Vagina (tissue), 2 donors: ENCODE measurements around the gene GRIP2. TPM values are rescaled to one million over a fixed set of nuclear protein-coding genes. Genes with fewer than 3 reads are reported as not detected.

Source experiments
- DNase-seq, 2 donors: peaks; one replicate each; pipeline ENCODE4 v3.0.0-alpha.2; 2017; ENCODE audit errors: extremely low spot score in 2 of 2
- H3K27ac ChIP-seq: fragments of 200-600 bp; sonication (generic); one replicate; pipeline ENCODE4 v1.5.1; 2019
- H3K27me3 ChIP-seq: fragments of 200-600 bp; sonication (generic); one replicate; pipeline ENCODE4 v1.5.1; 2019
- H3K36me3 ChIP-seq, 2 donors: fragments of 200-600 bp; sonication (generic); one replicate each; pipeline ENCODE4 v1.5.1; 2017 to 2019
- H3K4me1 ChIP-seq: fragments of 200-600 bp; sonication (generic); one replicate; pipeline ENCODE4 v1.5.1; 2019
- H3K4me3 ChIP-seq, 2 donors: fragments of 200-600 bp; sonication (generic); 1 replicate in 1 of 2; 2 replicates in 1 of 2; pipeline ENCODE4 v1.5.1; 2016 to 2019
- H3K9me3 ChIP-seq: fragments of 200-600 bp; sonication (generic); one replicate; pipeline ENCODE4 v1.5.1; 2019
- POLR2A ChIP-seq, 2 donors: fragments of 450-650 bp; IDR thresholded peaks; one replicate each; pipeline ENCODE4 v1.6.1; 2017; ENCODE audit warnings: antibody characterized with exemption in 2 of 2, mild to moderate bottlenecking in 2 of 2, moderate library complexity in 2 of 2
- POLR2AphosphoS5 ChIP-seq, 2 donors: sonication (generic); formaldehyde crosslinking; IDR thresholded peaks; one replicate each; pipeline ENCODE4 v1.9.0; 2017; ENCODE audit warnings: antibody characterized with exemption in 2 of 2, mild to moderate bottlenecking in 2 of 2, low read depth in 1 of 2; ENCODE audit not compliant: insufficient read depth in 1 of 2
- intact Hi-C: fragments of 100-400 bp; cut with DNase I; formaldehyde crosslinking; loops from one replicate; pipeline ENCODE4 v1.15.1; 2023
- total RNA-seq: library from RNA; depleted of rRNA; stranded (reverse); fragments of >200 nt; gene quantifications from one replicate; pipeline ENCODE4 v1.2.3, GENCODE V29; 2016
- TF ChIP-seq, protein P1 (sequence below), 3 experiments: fragments of 450-650 bp in 2 of 3; fragments of 200-600 bp in 1 of 3; sonication (generic) in 1 of 3; IDR thresholded peaks; one replicate each; pipeline ENCODE4 v1.5.1; 2017 to 2019; ENCODE audit warnings: antibody characterized with exemption in 3 of 3, mild to moderate bottlenecking in 2 of 3, moderate library complexity in 2 of 3

Gene GRIP2
- total RNA-seq, 1 donor from 2014 or later = 0.98 TPM

DNA sequence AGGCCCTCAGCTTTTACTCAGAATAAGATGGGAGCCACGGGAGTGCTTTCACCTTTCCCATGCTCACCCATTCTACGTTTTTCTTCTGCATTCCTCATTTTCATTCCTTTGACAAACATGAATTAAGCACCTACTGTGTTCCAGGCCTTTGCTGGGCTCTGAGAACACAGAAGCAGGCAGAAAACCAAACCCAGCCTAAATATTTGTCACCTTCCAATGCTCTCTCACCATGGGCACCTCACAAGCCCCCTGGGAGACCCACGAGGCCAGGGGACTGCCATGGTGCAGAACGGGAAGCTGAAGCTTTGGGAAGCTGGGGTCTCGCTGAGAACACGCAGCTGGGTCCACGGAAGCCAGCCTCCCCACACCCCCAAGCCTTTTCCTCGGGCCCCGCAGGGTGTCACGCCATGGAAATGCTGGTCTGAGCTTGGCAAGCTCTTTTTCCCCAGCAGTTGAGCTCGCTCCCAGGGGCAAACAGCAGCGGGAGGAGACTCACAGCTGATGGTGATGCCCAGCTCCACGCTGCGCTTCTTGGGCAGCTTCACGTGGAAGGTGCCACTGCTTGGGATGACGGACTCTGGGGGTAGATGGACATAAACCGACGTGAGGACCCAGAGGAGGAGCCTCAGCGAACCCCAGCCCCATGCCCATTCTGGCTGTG, 27.7 kb downstream of the GRIP2 start:
- Histone ChIP-seq H3K4me1 (peaks cover 8% of the 10 kb centered on the region), H3K36me3 (no peaks in the 10 kb centered on the region), H3K4me3 (no peak overlapping the region), H3K9me3 (no peaks in the 10 kb centered on the region), H3K27me3 (no peaks in the 10 kb centered on the region), H3K27ac (no peak overlapping the region)
- intact Hi-C loops = no loop called here
- DNase-seq = no peak
- TF ChIP-seq POLR2AphosphoS5 (IDR thresholded peaks at IDR 0.05; ENCODE audit: insufficient read depth in 1 of 2, low read depth in 1 of 2) (no peak), POLR2A (IDR thresholded peaks at IDR 0.05) (no peak)
- TF ChIP-seq, protein P1, sequence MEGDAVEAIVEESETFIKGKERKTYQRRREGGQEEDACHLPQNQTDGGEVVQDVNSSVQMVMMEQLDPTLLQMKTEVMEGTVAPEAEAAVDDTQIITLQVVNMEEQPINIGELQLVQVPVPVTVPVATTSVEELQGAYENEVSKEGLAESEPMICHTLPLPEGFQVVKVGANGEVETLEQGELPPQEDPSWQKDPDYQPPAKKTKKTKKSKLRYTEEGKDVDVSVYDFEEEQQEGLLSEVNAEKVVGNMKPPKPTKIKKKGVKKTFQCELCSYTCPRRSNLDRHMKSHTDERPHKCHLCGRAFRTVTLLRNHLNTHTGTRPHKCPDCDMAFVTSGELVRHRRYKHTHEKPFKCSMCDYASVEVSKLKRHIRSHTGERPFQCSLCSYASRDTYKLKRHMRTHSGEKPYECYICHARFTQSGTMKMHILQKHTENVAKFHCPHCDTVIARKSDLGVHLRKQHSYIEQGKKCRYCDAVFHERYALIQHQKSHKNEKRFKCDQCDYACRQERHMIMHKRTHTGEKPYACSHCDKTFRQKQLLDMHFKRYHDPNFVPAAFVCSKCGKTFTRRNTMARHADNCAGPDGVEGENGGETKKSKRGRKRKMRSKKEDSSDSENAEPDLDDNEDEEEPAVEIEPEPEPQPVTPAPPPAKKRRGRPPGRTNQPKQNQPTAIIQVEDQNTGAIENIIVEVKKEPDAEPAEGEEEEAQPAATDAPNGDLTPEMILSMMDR (IDR thresholded peaks at IDR 0.05) = no peak

- Histone ChIP-seq H3K4me1 (peaks cover 8% of the 10 kb centered on the region), H3K27me3 (no peaks in the 10 kb centered on the region), H3K27ac (no peak overlapping the region), H3K4me3 (no peak overlapping the region), H3K36me3 (no peaks in the 10 kb centered on the region), H3K9me3 (no peaks in the 10 kb centered on the region)
- intact Hi-C loops = no loop called here
- no peak for DNase-seq
- TF ChIP-seq, protein P1 (IDR thresholded peaks at IDR 0.05) = no peak
Observed at GRCh38 chr3:14511623-14512280, 28.4 kb downstream of the GRIP2 start.

DNA sequence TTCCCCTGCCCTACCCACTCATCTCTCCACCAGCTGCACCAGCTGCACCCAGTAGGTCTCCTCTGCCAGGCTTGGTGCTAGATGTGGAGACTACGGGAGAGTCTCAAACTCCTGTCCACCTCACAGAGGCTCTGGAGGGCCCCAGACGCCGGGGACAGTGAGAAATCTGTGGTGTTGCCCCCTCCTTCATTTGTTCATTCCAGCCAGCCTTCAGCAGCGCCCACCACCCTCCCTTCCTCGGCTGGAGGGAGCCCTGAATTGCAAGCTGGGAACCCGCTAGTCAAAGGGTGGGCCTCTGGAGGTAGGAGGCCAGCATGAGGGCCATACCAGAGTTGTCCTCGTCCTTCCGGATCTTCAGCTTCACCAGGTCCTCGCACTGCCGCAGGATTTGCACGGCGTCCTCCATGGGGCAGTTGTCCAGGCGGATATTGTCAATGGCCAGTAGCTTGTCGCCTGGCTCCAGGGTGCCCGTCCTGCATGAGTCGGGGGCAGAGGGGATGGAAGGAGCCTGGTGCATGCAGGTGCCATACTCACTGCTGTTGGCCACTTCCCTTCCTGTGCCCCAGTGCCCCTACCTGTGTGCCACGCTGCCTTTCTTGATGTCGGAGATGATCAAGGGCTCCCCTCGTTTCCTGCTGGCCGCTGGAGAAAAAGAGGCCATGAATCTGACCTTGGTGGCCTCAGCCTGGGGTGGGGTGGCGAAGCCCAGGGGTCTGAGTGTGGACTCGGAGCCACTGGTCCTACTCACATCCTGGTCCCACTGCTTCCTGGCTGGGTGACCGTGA, 29.1 kb downstream of the GRIP2 start:
- H3K4me1 ChIP-seq = peaks cover 8% of the 10 kb centered on the region
- no peaks in the 10 kb centered on the region for H3K9me3 ChIP-seq
- intact Hi-C loops = no loop called here
- DNase-seq = no peak
- H3K27me3 ChIP-seq = no peaks in the 10 kb centered on the region
- TF ChIP-seq POLR2A (IDR thresholded peaks at IDR 0.05) (no peak), POLR2AphosphoS5 (IDR thresholded peaks at IDR 0.05; ENCODE audit: insufficient read depth in 1 of 2, low read depth in 1 of 2) (no peak)
- TF ChIP-seq, protein P1 (IDR thresholded peaks at IDR 0.05) = no peak
- no peak overlapping the region for H3K4me3 ChIP-seq
- no peaks in the 10 kb centered on the region for H3K36me3 ChIP-seq
- no peak overlapping the region for H3K27ac ChIP-seq

DNA sequence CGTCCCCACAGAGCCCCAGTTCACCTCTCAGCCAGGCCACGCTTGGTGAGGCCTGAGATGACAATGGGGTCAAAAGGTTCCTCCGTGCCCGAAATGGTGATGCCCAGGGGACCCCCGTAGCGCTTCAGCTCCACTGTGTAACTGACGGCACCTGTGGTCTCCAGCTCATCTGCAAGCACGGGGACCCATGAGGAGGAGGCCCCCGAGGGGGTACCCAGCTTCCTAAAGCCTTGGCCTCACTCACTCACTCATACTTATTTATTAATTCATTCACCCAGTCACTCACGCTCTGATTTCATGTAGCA, 30.4 kb downstream of the GRIP2 start:
- Histone ChIP-seq H3K9me3 (no peaks in the 10 kb centered on the region), H3K27ac (no peak overlapping the region), H3K4me1 (peaks cover 8% of the 10 kb centered on the region), H3K36me3 (no peaks in the 10 kb centered on the region), H3K27me3 (no peaks in the 10 kb centered on the region), H3K4me3 (no peak overlapping the region)
- no peak for DNase-seq
- TF ChIP-seq POLR2A (IDR thresholded peaks at IDR 0.05) = no peak
- TF ChIP-seq, protein P1 (IDR thresholded peaks at IDR 0.05) = no peak
- intact Hi-C loops = loop anchor here (2.0 kb wide), 1 partner anchor 39 kb away; no protein-coding TSS in a partner anchor
